ENCODE measurements around the gene RAET1G. TPM values are rescaled to one million over a fixed set of nuclear protein-coding genes. Genes with fewer than 3 reads are reported as not detected.
"Not testable (repeated sequence)": the region's sequence is repeated elsewhere in the genome, so short reads cannot be mapped to it uniquely, and the experiment has no call there.

RAET1G gene
- total RNA-seq, 1 experiment from 2014 or later: 9.9 TPM

DNA sequence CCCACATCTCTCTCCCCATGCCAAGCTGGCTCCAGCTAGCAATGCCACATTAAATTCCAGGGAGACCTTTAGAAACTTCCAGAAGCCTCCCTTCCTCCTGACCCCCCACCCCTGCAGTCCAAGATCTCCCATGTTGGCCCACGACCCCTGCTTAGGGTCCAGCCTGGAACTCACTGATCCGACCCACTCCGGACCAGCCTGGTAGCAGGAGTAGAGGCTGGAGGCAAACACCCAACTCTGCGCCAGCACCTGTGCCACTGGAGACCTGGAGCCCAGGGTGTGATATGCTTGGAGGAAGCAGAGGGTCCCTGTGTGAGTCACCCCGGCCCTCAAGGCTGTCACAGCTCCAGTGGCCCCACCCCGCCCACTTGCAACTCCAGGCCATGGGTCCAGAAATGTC is 37.6 kb upstream of the RAET1G start:
- ChIA-PET CTCF (no interaction called here), POLR2A (no interaction called here)
- H3K36me3 Mint-ChIP-seq (ENCODE audit: insufficient read depth, unreplicated experiment): no peaks in the 10 kb centered on the region
- no peak overlapping the region for H3K27ac Mint-ChIP-seq (ENCODE audit: low read depth, unreplicated experiment)
- H3K27me3 Mint-ChIP-seq (ENCODE audit: insufficient read depth, unreplicated experiment): peaks cover 24% of the 10 kb centered on the region
- TF ChIP-seq, protein P1, sequence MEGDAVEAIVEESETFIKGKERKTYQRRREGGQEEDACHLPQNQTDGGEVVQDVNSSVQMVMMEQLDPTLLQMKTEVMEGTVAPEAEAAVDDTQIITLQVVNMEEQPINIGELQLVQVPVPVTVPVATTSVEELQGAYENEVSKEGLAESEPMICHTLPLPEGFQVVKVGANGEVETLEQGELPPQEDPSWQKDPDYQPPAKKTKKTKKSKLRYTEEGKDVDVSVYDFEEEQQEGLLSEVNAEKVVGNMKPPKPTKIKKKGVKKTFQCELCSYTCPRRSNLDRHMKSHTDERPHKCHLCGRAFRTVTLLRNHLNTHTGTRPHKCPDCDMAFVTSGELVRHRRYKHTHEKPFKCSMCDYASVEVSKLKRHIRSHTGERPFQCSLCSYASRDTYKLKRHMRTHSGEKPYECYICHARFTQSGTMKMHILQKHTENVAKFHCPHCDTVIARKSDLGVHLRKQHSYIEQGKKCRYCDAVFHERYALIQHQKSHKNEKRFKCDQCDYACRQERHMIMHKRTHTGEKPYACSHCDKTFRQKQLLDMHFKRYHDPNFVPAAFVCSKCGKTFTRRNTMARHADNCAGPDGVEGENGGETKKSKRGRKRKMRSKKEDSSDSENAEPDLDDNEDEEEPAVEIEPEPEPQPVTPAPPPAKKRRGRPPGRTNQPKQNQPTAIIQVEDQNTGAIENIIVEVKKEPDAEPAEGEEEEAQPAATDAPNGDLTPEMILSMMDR (IDR thresholded peaks at IDR 0.05; ENCODE audit: unreplicated experiment): no peak
- no TSS peak for BruUV-seq (replicated peaks)
- no peaks in the 10 kb centered on the region for H3K9me3 Mint-ChIP-seq (ENCODE audit: unreplicated experiment)
- H3K4me1 Mint-ChIP-seq (ENCODE audit: insufficient read depth, unreplicated experiment): no peaks in the 10 kb centered on the region
- intact Hi-C loops (cut with micrococcal nuclease): no loop called here
- no peak overlapping the region for H3K4me3 Mint-ChIP-seq (ENCODE audit: unreplicated experiment)
- DNase-seq (ENCODE audit: unreplicated experiment): no peak

DNA sequence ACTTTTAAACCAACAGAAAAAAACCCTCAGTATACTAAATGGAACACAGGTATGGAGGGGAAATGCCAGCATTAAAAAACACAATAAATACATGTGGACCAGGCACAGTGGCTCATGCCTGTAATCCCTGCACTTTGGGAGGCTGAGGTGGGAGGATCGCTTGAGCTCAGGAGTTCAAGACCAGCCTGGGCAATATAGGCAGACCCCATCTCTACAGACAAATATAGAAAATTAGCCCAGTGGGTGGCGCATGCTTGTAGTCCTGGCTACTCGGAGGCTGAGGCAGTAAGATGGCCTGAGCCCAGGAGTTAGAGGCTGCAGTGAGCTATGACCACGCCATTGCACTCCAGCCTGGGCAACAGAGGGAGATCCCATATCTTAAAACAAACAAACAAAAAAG is 36.9 kb upstream of the RAET1G start:
- H3K4me3 Mint-ChIP-seq (ENCODE audit: unreplicated experiment); H3K27ac Mint-ChIP-seq (ENCODE audit: low read depth, unreplicated experiment); BruUV-seq (replicated peaks); H3K36me3 Mint-ChIP-seq (ENCODE audit: insufficient read depth, unreplicated experiment); DNase-seq (ENCODE audit: unreplicated experiment); POLR2A ChIA-PET; H3K9me3 Mint-ChIP-seq (ENCODE audit: unreplicated experiment); intact Hi-C loops (cut with micrococcal nuclease); H3K4me1 Mint-ChIP-seq (ENCODE audit: insufficient read depth, unreplicated experiment): not testable (repeated sequence)
- CTCF ChIA-PET: interaction anchor here (0.7 kb wide), 1 partner anchor 1365 kb away, joined by 3 read pairs; no protein-coding TSS in a partner anchor
- peaks cover 30% of the 10 kb centered on the region for H3K27me3 Mint-ChIP-seq (ENCODE audit: insufficient read depth, unreplicated experiment)

DNA sequence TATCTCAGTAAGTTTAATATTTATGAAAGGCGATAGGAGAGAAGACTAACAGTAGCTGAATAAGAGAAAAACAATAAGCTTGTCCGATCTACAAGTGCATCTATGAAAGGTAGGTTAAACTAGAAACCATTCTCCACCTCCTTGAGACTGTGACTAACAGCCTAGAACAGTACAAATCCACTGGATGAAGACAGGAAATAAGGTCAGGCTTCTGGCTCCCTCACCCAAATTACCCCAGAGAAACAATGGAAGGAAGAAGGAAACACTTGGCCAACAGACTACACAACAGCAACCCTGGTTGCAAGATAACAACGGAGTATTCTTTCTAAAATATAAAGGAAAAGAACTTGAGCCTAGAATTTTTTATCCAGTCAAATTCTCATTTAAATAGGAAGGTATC is 35.2 kb upstream of the RAET1G start:
- H3K4me1 Mint-ChIP-seq (ENCODE audit: insufficient read depth, unreplicated experiment); BruUV-seq (replicated peaks); DNase-seq (ENCODE audit: unreplicated experiment); intact Hi-C loops (cut with micrococcal nuclease); H3K9me3 Mint-ChIP-seq (ENCODE audit: unreplicated experiment); H3K36me3 Mint-ChIP-seq (ENCODE audit: insufficient read depth, unreplicated experiment); H3K4me3 Mint-ChIP-seq (ENCODE audit: unreplicated experiment); H3K27ac Mint-ChIP-seq (ENCODE audit: low read depth, unreplicated experiment); CTCF ChIA-PET: not testable (repeated sequence)
- POLR2A ChIA-PET: interaction anchor here (0.9 kb wide), 1 partner anchor 22 kb away, joined by 4 read pairs; no protein-coding TSS in a partner anchor
- H3K27me3 Mint-ChIP-seq (ENCODE audit: insufficient read depth, unreplicated experiment): peaks cover 37% of the 10 kb centered on the region

DNA sequence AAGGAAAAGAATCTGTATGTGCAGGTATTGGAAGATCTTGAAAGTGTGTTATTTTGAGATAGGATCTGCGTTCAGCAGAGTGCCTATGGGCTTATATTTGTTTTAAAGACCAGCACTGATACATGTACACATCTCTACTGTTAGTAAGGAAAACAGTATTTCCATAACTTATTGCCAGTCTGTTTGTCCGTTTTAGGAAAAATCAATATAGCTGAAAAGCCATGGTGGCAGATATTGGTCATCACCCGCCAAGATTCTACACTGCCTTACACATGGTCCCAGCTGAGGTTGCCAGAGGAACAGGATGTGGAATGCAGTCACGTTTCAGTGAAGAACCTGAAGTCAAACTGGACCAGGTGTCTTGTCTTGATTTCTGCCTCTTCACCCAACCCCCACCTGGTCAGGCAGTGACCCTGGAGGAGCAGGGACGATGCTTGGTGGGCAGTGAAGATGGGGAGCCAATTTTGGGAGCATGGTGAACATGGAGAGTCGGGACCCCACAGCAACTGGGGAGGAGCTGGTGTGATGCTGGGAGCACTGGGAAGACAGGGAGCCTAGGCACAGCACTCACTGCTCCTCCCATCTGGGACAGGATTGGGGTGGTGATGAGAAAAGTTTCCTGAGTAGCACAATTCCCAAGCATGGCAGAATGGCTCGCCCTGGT is 32.9 kb upstream of the RAET1G start:
- H3K27me3 Mint-ChIP-seq (ENCODE audit: insufficient read depth, unreplicated experiment): peaks cover 59% of the 10 kb centered on the region
- POLR2A ChIA-PET; H3K4me1 Mint-ChIP-seq (ENCODE audit: insufficient read depth, unreplicated experiment); H3K27ac Mint-ChIP-seq (ENCODE audit: low read depth, unreplicated experiment); DNase-seq (ENCODE audit: unreplicated experiment); H3K36me3 Mint-ChIP-seq (ENCODE audit: insufficient read depth, unreplicated experiment); H3K4me3 Mint-ChIP-seq (ENCODE audit: unreplicated experiment); H3K9me3 Mint-ChIP-seq (ENCODE audit: unreplicated experiment); CTCF ChIA-PET; BruUV-seq (replicated peaks); intact Hi-C loops (cut with micrococcal nuclease): not testable (repeated sequence)

GRCh38 chr6:149954984-149955653 is 32.2 kb upstream of the RAET1G start:
- H3K4me3 Mint-ChIP-seq (ENCODE audit: unreplicated experiment); H3K36me3 Mint-ChIP-seq (ENCODE audit: insufficient read depth, unreplicated experiment); DNase-seq (ENCODE audit: unreplicated experiment); H3K9me3 Mint-ChIP-seq (ENCODE audit: unreplicated experiment); BruUV-seq (replicated peaks); intact Hi-C loops (cut with micrococcal nuclease); POLR2A ChIA-PET; CTCF ChIA-PET; H3K27ac Mint-ChIP-seq (ENCODE audit: low read depth, unreplicated experiment); H3K4me1 Mint-ChIP-seq (ENCODE audit: insufficient read depth, unreplicated experiment): not testable (repeated sequence)
- peaks cover 59% of the 10 kb centered on the region for H3K27me3 Mint-ChIP-seq (ENCODE audit: insufficient read depth, unreplicated experiment)

GRCh38 chr6:149954328-149954983 is 31.5 kb upstream of the RAET1G start:
- BruUV-seq (replicated peaks); H3K36me3 Mint-ChIP-seq (ENCODE audit: insufficient read depth, unreplicated experiment); intact Hi-C loops (cut with micrococcal nuclease): not testable (repeated sequence)

GRCh38 chr6:149953934-149954327 is 31.0 kb upstream of the RAET1G start:
- H3K4me1 Mint-ChIP-seq (ENCODE audit: insufficient read depth, unreplicated experiment); H3K27ac Mint-ChIP-seq (ENCODE audit: low read depth, unreplicated experiment); intact Hi-C loops (cut with micrococcal nuclease); H3K36me3 Mint-ChIP-seq (ENCODE audit: insufficient read depth, unreplicated experiment); CTCF ChIA-PET; POLR2A ChIA-PET; DNase-seq (ENCODE audit: unreplicated experiment); H3K9me3 Mint-ChIP-seq (ENCODE audit: unreplicated experiment); H3K4me3 Mint-ChIP-seq (ENCODE audit: unreplicated experiment); BruUV-seq (replicated peaks): not testable (repeated sequence)
- peaks cover 50% of the 10 kb centered on the region for H3K27me3 Mint-ChIP-seq (ENCODE audit: insufficient read depth, unreplicated experiment)

More at GRCh38 chr6:149954328-149954983, 31.5 kb upstream of the RAET1G start:
- H3K4me3 Mint-ChIP-seq (ENCODE audit: unreplicated experiment); H3K4me1 Mint-ChIP-seq (ENCODE audit: insufficient read depth, unreplicated experiment); POLR2A ChIA-PET; H3K27ac Mint-ChIP-seq (ENCODE audit: low read depth, unreplicated experiment); DNase-seq (ENCODE audit: unreplicated experiment); CTCF ChIA-PET; H3K9me3 Mint-ChIP-seq (ENCODE audit: unreplicated experiment): not testable (repeated sequence)
- peaks cover 55% of the 10 kb centered on the region for H3K27me3 Mint-ChIP-seq (ENCODE audit: insufficient read depth, unreplicated experiment)

DNA sequence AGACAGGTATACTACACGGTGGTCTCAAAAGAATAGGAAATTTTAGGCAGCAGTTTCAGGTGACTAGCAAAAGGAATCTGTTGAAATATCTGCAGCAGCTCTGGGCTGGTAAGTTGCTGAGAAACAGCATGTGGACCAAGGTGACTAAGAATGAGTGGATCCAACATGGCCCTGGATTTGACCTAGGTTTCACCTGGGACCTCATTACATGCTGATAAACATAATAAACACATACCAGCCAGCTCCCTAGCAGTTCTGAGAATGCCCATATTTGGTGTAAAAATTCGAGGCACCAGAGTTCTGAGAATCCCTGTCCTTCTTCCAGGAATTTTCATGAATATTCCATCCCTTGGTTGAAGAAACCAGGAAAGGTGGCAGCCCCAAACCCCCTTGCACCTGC is 30.5 kb upstream of the RAET1G start:
- intact Hi-C loops (cut with micrococcal nuclease); DNase-seq (ENCODE audit: unreplicated experiment); H3K4me3 Mint-ChIP-seq (ENCODE audit: unreplicated experiment); H3K36me3 Mint-ChIP-seq (ENCODE audit: insufficient read depth, unreplicated experiment); H3K4me1 Mint-ChIP-seq (ENCODE audit: insufficient read depth, unreplicated experiment); POLR2A ChIA-PET; H3K9me3 Mint-ChIP-seq (ENCODE audit: unreplicated experiment); BruUV-seq (replicated peaks); H3K27ac Mint-ChIP-seq (ENCODE audit: low read depth, unreplicated experiment): not testable (repeated sequence)
- H3K27me3 Mint-ChIP-seq (ENCODE audit: insufficient read depth, unreplicated experiment): peaks cover 47% of the 10 kb centered on the region
- CTCF ChIA-PET: interaction anchor here (0.7 kb wide), 1 partner anchor 17 kb away, joined by 3 read pairs; no protein-coding TSS in a partner anchor
